CD4-positive, CD25-positive, alpha-beta regulatory T cell (primary cell): ENCODE measurements around the gene SNX33. TPM values are rescaled to one million over a fixed set of nuclear protein-coding genes. Genes with fewer than 3 reads are reported as not detected.

ENCODE experiments used
- ATAC-seq, 2 donors: fragments of 150-1000 bp; cut with Tn5 transposase; one replicate each; pipeline ENCODE4 v1.10.0; 2021; ENCODE audit warnings: low read depth in 2 of 2, moderate number of reproducible peaks in 2 of 2, moderate library complexity in 1 of 2
- DNase-seq, 3 donors: peaks; one replicate each; pipeline versions ENCODE4 v3.0.0 to v3.0.0-alpha.2; 2012 to 2022; ENCODE audit warnings: mixed read lengths in 1 of 3
- H3K27ac ChIP-seq: one replicate; pipeline ENCODE4 v1.7.0; 2013; ENCODE audit warnings: mild to moderate bottlenecking, low read length; ENCODE audit not compliant: insufficient read depth, poor library complexity, severe bottlenecking
- H3K27me3 ChIP-seq: one replicate; pipeline ENCODE4 v1.7.0; 2013; ENCODE audit warnings: low read length; ENCODE audit not compliant: control insufficient read depth, insufficient read depth
- H3K36me3 ChIP-seq: one replicate; pipeline ENCODE4 v1.7.0; 2013; ENCODE audit warnings: mild to moderate bottlenecking, low read length, moderate library complexity; ENCODE audit not compliant: control insufficient read depth, insufficient read depth
- H3K4me1 ChIP-seq: 2 replicates; pipeline ENCODE4 v1.7.0; 2013; ENCODE audit warnings: mild to moderate bottlenecking, low read length; ENCODE audit not compliant: insufficient read depth, control insufficient read depth, poor library complexity, severe bottlenecking
- H3K4me3 ChIP-seq: one replicate; pipeline ENCODE4 v1.7.0; 2013; ENCODE audit warnings: low read depth, mild to moderate bottlenecking, low read length, moderate library complexity
- H3K9me3 ChIP-seq, 2 experiments: 1 replicate in 1 of 2; 2 replicates in 1 of 2; pipeline ENCODE4 v1.7.0; 2013; ENCODE audit warnings: low read length in 2 of 2, mild to moderate bottlenecking in 1 of 2, moderate library complexity in 1 of 2; ENCODE audit not compliant: control insufficient read depth in 2 of 2
- H3K27ac Mint-ChIP-seq, 3 donors: one replicate each; pipeline ENCODE4 v1.8.0; 2020 to 2022; ENCODE audit warnings: mild to moderate bottlenecking in 3 of 3, mixed read lengths in 3 of 3, moderate library complexity in 2 of 3
- H3K27me3 Mint-ChIP-seq: one replicate; pipeline ENCODE4 v1.8.0; 2022; ENCODE audit warnings: mild to moderate bottlenecking, mixed read lengths
- H3K36me3 Mint-ChIP-seq: one replicate; pipeline ENCODE4 v1.8.0; 2020; ENCODE audit warnings: mixed read lengths
- H3K4me1 Mint-ChIP-seq, 4 donors: one replicate each; pipeline ENCODE4 v1.8.0; 2020 to 2022; ENCODE audit warnings: mixed read lengths in 4 of 4, mild to moderate bottlenecking in 1 of 4
- H3K4me3 Mint-ChIP-seq, 4 donors: one replicate each; pipeline ENCODE4 v1.8.0; 2020 to 2022; ENCODE audit warnings: mild to moderate bottlenecking in 4 of 4, mixed read lengths in 4 of 4, moderate library complexity in 3 of 4
- H3K9me3 Mint-ChIP-seq, 7 donors: one replicate each; pipeline ENCODE4 v1.8.0; 2020 to 2022; ENCODE audit warnings: mixed read lengths in 7 of 7, mild to moderate bottlenecking in 3 of 7, moderate library complexity in 2 of 7
- polyA plus RNA-seq, 4 donors: library from polyadenylated mRNA; unstranded; fragments of 300-500 nt; fragmentation: Illumina TruSeq; gene quantifications; one replicate each; pipeline ENCODE4 v1.2.3, GENCODE V29; 2021
- total RNA-seq: library from RNA; stranded (reverse); gene quantifications from one replicate; pipeline ENCODE4 v1.2.3, GENCODE V29; 2022

Gene SNX33
- total and polyA plus RNA-seq, 5 donors from 2014 or later = 0.03 to 2.1 (median 0.78) TPM

GRCh38 chr15:75646112-75646943 lies 1.4 kb upstream of the SNX33 start:
- H3K27ac ChIP-seq = peak overlapping the region; percentile 47
- H3K27ac Mint-ChIP-seq = peak overlapping the region in 2 of 3 donors; percentile 79 to 82
- H3K4me3 Mint-ChIP-seq = peak overlapping the region; percentile 65 to 89 (median 84)
- H3K36me3 ChIP-seq = no peaks in the 10 kb centered on the region
- no peaks in the 10 kb centered on the region for H3K9me3 Mint-ChIP-seq
- no peaks in the 10 kb centered on the region for H3K36me3 Mint-ChIP-seq
- H3K4me1 ChIP-seq = peaks cover 22% of the 10 kb centered on the region
- peaks cover 3% of the 10 kb centered on the region for H3K27me3 ChIP-seq
- peaks cover 0 to 42% (median 29%) of the 10 kb centered on the region in 4 donors for H3K4me1 Mint-ChIP-seq
- H3K27me3 Mint-ChIP-seq = no peaks in the 10 kb centered on the region
- DNase-seq = no peak
- no peaks in the 10 kb centered on the region for H3K9me3 ChIP-seq
- peak overlapping the region; percentile 75 for H3K4me3 ChIP-seq
- no peak for ATAC-seq

- Histone ChIP-seq H3K36me3 (no peaks in the 10 kb centered on the region), H3K9me3 (no peaks in the 10 kb centered on the region), H3K4me3 (peak overlapping the region; percentile 75), H3K27me3 (peaks cover 3% of the 10 kb centered on the region), H3K27ac (peak overlapping the region; percentile 47), H3K4me1 (peaks cover 28% of the 10 kb centered on the region)
- Mint-ChIP-seq H3K4me3 (peak overlapping the region; percentile 65 to 89 (median 84)), H3K36me3 (no peaks in the 10 kb centered on the region), H3K4me1 (peaks cover 0 to 49% (median 33%) of the 10 kb centered on the region in 4 donors), H3K27ac (peak overlapping the region; percentile 69 to 82 (median 79)), H3K9me3 (no peaks in the 10 kb centered on the region), H3K27me3 (no peaks in the 10 kb centered on the region)
- ATAC-seq = no peak
- DNase-seq = peak in 1 of 3 donors; percentile 15
These were observed 758 bp upstream of the SNX33 start for GRCh38 chr15:75646944-75647364.

DNA sequence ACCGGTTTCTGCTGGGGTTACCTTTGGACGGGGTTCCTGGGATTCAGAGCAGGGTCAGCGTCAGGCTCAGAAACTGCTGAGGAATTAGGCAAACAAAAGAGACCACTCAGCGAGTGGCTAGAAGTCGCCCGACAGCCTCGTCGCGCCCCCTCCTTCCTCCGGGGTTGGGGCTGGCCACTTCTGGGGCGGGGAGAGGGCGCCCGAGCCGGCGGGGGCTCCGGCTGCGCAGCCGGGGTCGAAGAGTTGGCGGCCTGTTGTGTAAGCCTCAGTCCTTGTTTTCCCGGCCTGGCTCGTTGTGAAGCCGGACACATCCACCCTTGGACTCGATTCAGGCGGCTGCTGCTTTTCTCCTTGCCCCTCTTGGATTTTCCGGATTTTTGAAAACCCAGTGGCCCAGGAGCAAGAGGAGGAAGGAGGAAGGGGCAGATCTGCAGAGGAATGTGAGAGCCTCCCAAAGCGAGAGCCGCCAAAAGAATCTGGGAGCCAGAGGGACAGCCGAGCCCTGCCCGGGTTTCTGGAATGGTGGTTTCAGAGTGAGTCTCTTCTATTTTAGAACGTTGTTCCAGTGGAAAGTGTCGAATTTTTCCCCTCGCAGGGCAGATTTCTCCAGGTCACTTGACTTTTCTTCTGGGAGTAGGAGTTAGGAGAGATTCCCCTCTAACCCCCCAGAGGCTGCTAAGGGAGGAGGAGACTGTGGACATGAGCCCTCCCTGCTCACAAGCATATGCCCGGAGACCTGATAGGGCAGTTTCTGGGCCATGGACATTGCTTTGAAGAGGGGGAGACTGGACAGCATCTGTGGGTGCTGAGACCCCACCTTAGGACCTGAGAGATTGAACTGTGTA lies 666 bp downstream of the SNX33 start:
- Mint-ChIP-seq H3K36me3 (no peaks in the 10 kb centered on the region), H3K27ac (peak overlapping the region in 2 of 3 donors; percentile 38 to 60), H3K27me3 (no peaks in the 10 kb centered on the region), H3K4me3 (peak overlapping the region; percentile 85 to 90 (median 88)), H3K9me3 (no peaks in the 10 kb centered on the region), H3K4me1 (peaks cover 0 to 53% (median 33%) of the 10 kb centered on the region in 4 donors)
- ATAC-seq = no peak
- Histone ChIP-seq H3K9me3 (no peaks in the 10 kb centered on the region), H3K4me1 (peaks cover 32% of the 10 kb centered on the region), H3K4me3 (peak overlapping the region; percentile 60), H3K27ac (peak overlapping the region; percentile 47), H3K27me3 (peaks cover 3% of the 10 kb centered on the region), H3K36me3 (no peaks in the 10 kb centered on the region)
- no peak for DNase-seq

DNA sequence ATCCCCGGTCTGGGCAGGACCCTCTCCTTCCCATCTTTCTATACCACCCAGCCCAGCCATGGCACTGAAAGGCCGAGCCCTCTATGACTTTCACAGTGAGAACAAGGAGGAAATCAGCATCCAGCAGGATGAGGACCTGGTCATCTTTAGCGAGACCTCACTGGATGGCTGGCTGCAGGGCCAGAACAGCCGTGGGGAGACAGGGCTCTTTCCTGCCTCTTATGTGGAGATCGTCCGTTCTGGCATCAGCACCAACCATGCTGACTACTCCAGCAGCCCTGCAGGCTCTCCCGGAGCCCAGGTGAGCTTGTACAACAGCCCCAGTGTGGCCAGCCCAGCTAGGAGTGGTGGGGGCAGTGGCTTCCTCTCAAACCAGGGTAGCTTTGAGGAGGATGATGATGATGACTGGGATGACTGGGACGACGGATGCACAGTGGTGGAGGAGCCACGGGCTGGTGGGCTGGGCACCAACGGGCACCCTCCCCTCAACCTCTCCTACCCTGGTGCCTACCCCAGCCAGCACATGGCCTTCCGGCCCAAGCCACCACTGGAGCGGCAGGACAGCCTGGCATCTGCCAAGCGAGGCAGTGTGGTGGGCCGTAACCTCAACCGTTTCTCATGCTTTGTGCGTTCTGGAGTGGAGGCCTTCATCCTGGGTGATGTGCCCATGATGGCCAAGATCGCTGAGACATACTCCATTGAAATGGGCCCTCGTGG lies 1.5 kb downstream of the SNX33 start:
- Mint-ChIP-seq H3K27ac (peak overlapping the region in 2 of 3 donors; percentile 14 to 60), H3K9me3 (no peaks in the 10 kb centered on the region), H3K36me3 (no peaks in the 10 kb centered on the region), H3K4me1 (peaks cover 0 to 53% (median 30%) of the 10 kb centered on the region in 4 donors), H3K4me3 (peak overlapping the region; percentile 61 to 88 (median 86)), H3K27me3 (no peaks in the 10 kb centered on the region)
- no peaks in the 10 kb centered on the region for H3K9me3 ChIP-seq
- H3K4me3 ChIP-seq = no peak overlapping the region
- ATAC-seq (no peak), DNase-seq (no peak)
- H3K27ac ChIP-seq = no peak overlapping the region
- H3K4me1 ChIP-seq = peaks cover 32% of the 10 kb centered on the region
- H3K27me3 ChIP-seq = peaks cover 3% of the 10 kb centered on the region
- no peaks in the 10 kb centered on the region for H3K36me3 ChIP-seq

DNA sequence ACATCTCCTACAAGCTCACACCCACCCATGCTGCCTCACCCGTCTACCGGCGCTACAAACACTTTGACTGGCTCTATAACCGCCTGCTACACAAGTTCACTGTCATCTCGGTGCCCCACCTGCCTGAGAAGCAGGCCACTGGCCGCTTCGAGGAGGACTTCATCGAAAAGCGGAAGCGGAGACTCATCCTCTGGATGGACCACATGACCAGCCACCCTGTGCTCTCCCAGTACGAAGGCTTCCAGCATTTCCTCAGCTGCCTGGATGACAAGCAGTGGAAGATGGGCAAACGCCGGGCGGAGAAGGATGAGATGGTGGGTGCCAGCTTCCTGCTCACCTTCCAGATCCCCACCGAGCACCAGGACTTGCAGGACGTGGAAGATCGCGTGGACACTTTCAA lies 2.1 kb downstream of the SNX33 start:
- H3K4me3 ChIP-seq = no peak overlapping the region
- Mint-ChIP-seq H3K4me1 (peaks cover 0 to 53% (median 28%) of the 10 kb centered on the region in 4 donors), H3K36me3 (no peaks in the 10 kb centered on the region), H3K4me3 (peak overlapping the region; percentile 61 to 88 (median 86)), H3K27me3 (no peaks in the 10 kb centered on the region), H3K9me3 (no peaks in the 10 kb centered on the region), H3K27ac (peak overlapping the region in 1 of 3 donors; percentile 24)
- H3K4me1 ChIP-seq = peaks cover 32% of the 10 kb centered on the region
- ATAC-seq = no peak
- no peaks in the 10 kb centered on the region for H3K36me3 ChIP-seq
- no peak overlapping the region for H3K27ac ChIP-seq
- no peak for DNase-seq
- peaks cover 3% of the 10 kb centered on the region for H3K27me3 ChIP-seq
- H3K9me3 ChIP-seq = no peaks in the 10 kb centered on the region

GRCh38 chr15:75650908-75651809 lies 3.4 kb downstream of the SNX33 start:
- Histone ChIP-seq H3K4me3 (no peak overlapping the region), H3K27me3 (peaks cover 1% of the 10 kb centered on the region), H3K36me3 (no peaks in the 10 kb centered on the region), H3K4me1 (peaks cover 32% of the 10 kb centered on the region), H3K9me3 (no peaks in the 10 kb centered on the region), H3K27ac (no peak overlapping the region)
- Mint-ChIP-seq H3K4me3 (peak overlapping the region; percentile 41 to 79 (median 57)), H3K36me3 (peaks cover 1% of the 10 kb centered on the region), H3K27ac (peak overlapping the region; percentile 32 to 83 (median 74)), H3K4me1 (peaks cover 0 to 52% (median 26%) of the 10 kb centered on the region in 4 donors), H3K27me3 (no peaks in the 10 kb centered on the region), H3K9me3 (no peaks in the 10 kb centered on the region)
- no peak for ATAC-seq
- no peak for DNase-seq
